Uterus (tissue), 4 donors: ENCODE data around the gene SCLY. TPM values are rescaled to one million over a fixed set of nuclear protein-coding genes. Genes with fewer than 3 reads are reported as not detected.

ENCODE experiments used
- DNase-seq, 2 donors: peaks; one replicate each; pipeline ENCODE4 v3.0.0-alpha.2; 2019 to 2020
- H3K27ac ChIP-seq, 2 donors: fragments of 200-600 bp; sonication (generic); 1 replicate in 1 of 2; 2 replicates in 1 of 2; pipeline ENCODE4 v1.5.1; 2016 to 2018
- H3K27me3 ChIP-seq, 2 donors: fragments of 200-600 bp; sonication (generic); one replicate each; pipeline ENCODE4 v1.5.1; 2018 to 2019; ENCODE audit warnings: control low read depth in 1 of 2
- H3K36me3 ChIP-seq, 2 donors: fragments of 200-600 bp; sonication (generic); one replicate each; pipeline ENCODE4 v1.5.1; 2019; ENCODE audit warnings: control low read depth in 1 of 2
- H3K4me1 ChIP-seq, 2 donors: fragments of 200-600 bp; sonication (generic); one replicate each; pipeline ENCODE4 v1.5.1; 2018 to 2019; ENCODE audit warnings: control low read depth in 1 of 2
- H3K4me3 ChIP-seq, 2 donors: fragments of 200-600 bp; sonication (generic); 1 replicate in 1 of 2; 2 replicates in 1 of 2; pipeline ENCODE4 v1.5.1; 2018 to 2019; ENCODE audit warnings: mild to moderate bottlenecking in 1 of 2
- H3K9me3 ChIP-seq, 2 donors: fragments of 200-600 bp; sonication (generic); one replicate each; pipeline ENCODE4 v1.5.1; 2019; ENCODE audit warnings: control low read depth in 1 of 2
- POLR2A ChIP-seq, 2 donors: fragments of 450-650 bp; IDR thresholded peaks; one replicate each; pipeline ENCODE4 v1.6.1; 2016; ENCODE audit warnings: antibody characterized with exemption in 2 of 2, mild to moderate bottlenecking in 1 of 2, moderate library complexity in 1 of 2
- intact Hi-C: fragments of 100-400 bp; cut with DNase I; formaldehyde crosslinking; loops from one replicate; pipeline ENCODE4 v1.15.1; 2023; ENCODE audit warnings: low total_unique reads
- total RNA-seq, 4 donors: library from RNA; depleted of rRNA in 3 of 4; stranded (reverse); fragments of >200 nt in 3 of 4; gene quantifications; one replicate each; pipeline versions ENCODE4 v1.1.0 to v1.2.4, GENCODE V29; 2014 to 2023
- TF ChIP-seq, protein P1 (sequence below), 4 experiments: fragments of 200-600 bp in 2 of 4; fragments of 450-650 bp in 2 of 4; sonication (generic) in 2 of 4; IDR thresholded peaks; one replicate each; pipeline ENCODE4 v1.5.1; 2016 to 2019; ENCODE audit warnings: antibody characterized with exemption in 4 of 4, mild to moderate bottlenecking in 2 of 4, moderate library complexity in 1 of 4
- donor health status: DM: yes; HTN: yes; CAD: no.

Gene SCLY, protein sequence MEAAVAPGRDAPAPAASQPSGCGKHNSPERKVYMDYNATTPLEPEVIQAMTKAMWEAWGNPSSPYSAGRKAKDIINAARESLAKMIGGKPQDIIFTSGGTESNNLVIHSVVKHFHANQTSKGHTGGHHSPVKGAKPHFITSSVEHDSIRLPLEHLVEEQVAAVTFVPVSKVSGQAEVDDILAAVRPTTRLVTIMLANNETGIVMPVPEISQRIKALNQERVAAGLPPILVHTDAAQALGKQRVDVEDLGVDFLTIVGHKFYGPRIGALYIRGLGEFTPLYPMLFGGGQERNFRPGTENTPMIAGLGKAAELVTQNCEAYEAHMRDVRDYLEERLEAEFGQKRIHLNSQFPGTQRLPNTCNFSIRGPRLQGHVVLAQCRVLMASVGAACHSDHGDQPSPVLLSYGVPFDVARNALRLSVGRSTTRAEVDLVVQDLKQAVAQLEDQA
- 10 to 100 TPM in 2 of 4 donors, 1 to 10 TPM in 2; 5.1 to 26.0 (median 12.8) TPM for total RNA-seq

DNA sequence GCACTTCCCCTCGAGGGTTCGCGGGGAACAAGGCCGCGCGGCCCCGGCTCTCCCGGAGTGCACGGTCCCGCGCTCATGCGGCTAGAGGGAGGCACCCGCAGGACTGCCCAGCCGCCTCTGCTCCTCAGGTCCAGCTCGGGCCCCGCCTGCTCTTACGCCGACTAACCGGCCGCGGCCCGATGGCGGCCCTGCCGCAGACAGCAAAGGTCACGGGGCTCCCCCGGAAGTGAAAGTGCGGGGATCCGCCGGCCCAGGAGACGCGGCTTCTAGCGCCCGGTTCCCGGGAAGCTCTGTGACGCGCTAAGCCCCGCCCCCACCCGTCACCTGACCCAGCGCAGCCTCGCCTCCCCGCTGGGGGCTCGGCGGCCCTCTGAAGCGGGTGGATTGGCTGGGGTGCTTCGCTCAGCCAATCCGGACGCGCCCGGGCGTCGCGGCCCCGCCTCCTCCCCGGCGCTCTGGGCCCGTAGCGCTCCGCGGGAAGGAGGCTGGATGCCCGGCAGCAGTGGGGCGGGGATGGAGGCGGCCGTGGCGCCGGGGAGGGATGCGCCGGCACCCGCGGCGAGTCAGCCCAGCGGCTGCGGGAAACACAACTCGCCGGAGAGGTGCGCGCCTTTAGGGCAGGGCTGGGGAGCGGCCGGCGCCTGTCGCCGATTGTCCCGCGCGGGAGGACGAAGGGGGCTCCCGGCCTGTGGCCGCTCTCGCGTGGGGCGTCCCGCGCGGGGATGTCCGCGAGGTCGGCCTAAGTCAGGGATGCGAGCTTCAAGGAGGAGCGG is at the start of gene SCLY:
Gene SCLY (plus strand): TSS at position 460 of the 773 bp plus-strand sequence. CDS start 54 bp downstream, at position 514.
- DNase-seq, result peak; percentile 97 to 98
- peak; percentile 83 to 85 for TF ChIP-seq POLR2A (IDR thresholded peaks at IDR 0.05)
- TF ChIP-seq, protein P1, sequence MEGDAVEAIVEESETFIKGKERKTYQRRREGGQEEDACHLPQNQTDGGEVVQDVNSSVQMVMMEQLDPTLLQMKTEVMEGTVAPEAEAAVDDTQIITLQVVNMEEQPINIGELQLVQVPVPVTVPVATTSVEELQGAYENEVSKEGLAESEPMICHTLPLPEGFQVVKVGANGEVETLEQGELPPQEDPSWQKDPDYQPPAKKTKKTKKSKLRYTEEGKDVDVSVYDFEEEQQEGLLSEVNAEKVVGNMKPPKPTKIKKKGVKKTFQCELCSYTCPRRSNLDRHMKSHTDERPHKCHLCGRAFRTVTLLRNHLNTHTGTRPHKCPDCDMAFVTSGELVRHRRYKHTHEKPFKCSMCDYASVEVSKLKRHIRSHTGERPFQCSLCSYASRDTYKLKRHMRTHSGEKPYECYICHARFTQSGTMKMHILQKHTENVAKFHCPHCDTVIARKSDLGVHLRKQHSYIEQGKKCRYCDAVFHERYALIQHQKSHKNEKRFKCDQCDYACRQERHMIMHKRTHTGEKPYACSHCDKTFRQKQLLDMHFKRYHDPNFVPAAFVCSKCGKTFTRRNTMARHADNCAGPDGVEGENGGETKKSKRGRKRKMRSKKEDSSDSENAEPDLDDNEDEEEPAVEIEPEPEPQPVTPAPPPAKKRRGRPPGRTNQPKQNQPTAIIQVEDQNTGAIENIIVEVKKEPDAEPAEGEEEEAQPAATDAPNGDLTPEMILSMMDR (IDR thresholded peaks at IDR 0.05), result peak in 2 of 4 experiments; percentile 21 to 27
- intact Hi-C loops, result no loop called here
- peak within 1 kb of the TSS; percentile 88 to 92 for H3K4me3 ChIP-seq
- H3K4me1 ChIP-seq, result peaks cover 0 to 13% of the 10 kb centered on the region in 2 donors
- H3K9me3 ChIP-seq, result no peaks in the 10 kb centered on the region
- H3K27me3 ChIP-seq, result no peaks in the 10 kb centered on the region
- peak within 1 kb of the TSS; percentile 85 to 92 for H3K27ac ChIP-seq
- no peaks in the 10 kb centered on the region for H3K36me3 ChIP-seq

DNA sequence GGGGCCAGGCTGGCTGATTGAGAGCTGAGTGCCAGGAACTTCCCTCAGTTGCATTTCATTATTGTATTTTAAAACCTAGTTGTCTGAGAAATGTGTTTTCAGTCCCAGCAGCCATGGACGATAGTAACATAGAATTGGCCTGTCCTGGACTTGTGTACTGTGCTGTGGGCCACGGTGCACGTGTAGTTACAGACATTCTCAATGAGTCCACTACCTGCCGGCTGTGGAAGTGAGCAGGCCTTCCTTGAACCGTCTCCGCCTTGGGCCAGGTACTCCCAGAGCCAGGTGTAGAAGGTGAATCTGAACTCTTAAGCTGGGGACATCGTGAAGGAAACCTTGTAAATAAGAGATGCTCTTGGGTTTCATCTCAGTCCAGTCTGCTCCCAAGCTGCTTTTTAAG is 47.0 kb upstream of the SCLY start:
- intact Hi-C loops, result no loop called here
- H3K36me3 ChIP-seq, result no peaks in the 10 kb centered on the region
- no peak overlapping the region for H3K4me3 ChIP-seq
- no peaks in the 10 kb centered on the region for H3K9me3 ChIP-seq
- no peak overlapping the region for H3K27ac ChIP-seq
- no peaks in the 10 kb centered on the region for H3K27me3 ChIP-seq
- DNase-seq, result no peak
- H3K4me1 ChIP-seq, result no peaks in the 10 kb centered on the region
- TF ChIP-seq, protein P1 (IDR thresholded peaks at IDR 0.05), result no peak
- no peak for TF ChIP-seq POLR2A (IDR thresholded peaks at IDR 0.05)

DNA sequence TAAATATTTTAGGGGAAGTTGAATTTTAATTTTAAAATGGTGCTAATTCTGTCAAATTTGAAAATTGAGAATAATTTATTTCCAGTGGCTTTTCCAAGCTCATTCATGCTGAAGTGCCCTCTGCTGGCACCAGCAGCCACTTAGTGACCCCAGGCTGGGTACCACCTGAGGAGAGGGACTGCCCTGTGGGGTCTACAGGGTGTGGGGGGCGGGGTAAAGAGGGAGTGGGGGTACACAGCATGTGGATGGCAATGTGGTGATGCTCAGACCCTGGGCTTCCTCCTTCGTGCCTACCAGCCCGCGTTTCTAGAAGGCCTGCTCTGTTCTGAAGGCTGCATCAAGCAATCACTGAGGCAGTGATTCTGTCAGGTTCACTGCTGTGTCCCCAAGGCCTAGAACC is 45.1 kb upstream of the SCLY start:
- intact Hi-C loops, result no loop called here
- DNase-seq, result no peak
- Histone ChIP-seq H3K27me3 (no peaks in the 10 kb centered on the region), H3K4me1 (no peaks in the 10 kb centered on the region), H3K9me3 (no peaks in the 10 kb centered on the region), H3K36me3 (no peaks in the 10 kb centered on the region), H3K4me3 (no peak overlapping the region), H3K27ac (no peak overlapping the region)
- TF ChIP-seq, protein P1 (IDR thresholded peaks at IDR 0.05), result peak in 1 of 4 experiments; percentile 17
- no peak for TF ChIP-seq POLR2A (IDR thresholded peaks at IDR 0.05)

DNA sequence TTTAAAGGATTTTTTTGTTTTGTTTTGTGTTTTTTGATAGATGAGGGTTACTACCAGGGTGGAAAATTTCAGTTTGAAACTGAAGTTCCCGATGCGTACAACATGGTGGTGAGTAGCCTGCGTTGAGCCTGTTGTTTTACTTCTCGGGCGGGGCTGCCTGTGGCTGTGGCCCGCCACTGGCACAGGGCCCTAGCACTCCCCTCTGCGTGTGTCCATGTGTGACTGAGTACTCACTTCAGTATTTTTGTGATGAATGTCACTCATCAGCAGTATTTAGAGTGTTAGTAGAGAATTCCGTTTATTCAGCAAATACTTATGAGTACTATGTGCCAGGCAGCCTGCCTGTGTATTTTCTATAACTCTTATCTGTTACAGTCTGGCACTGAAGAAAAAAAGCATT is 44.3 kb upstream of the SCLY start:
- no peak for DNase-seq
- TF ChIP-seq, protein P1 (IDR thresholded peaks at IDR 0.05), result no peak
- TF ChIP-seq POLR2A (IDR thresholded peaks at IDR 0.05), result no peak
- Histone ChIP-seq H3K27me3 (no peaks in the 10 kb centered on the region), H3K36me3 (no peaks in the 10 kb centered on the region), H3K4me1 (no peaks in the 10 kb centered on the region), H3K27ac (no peak overlapping the region), H3K9me3 (no peaks in the 10 kb centered on the region), H3K4me3 (no peak overlapping the region)
- intact Hi-C loops, result no loop called here

DNA sequence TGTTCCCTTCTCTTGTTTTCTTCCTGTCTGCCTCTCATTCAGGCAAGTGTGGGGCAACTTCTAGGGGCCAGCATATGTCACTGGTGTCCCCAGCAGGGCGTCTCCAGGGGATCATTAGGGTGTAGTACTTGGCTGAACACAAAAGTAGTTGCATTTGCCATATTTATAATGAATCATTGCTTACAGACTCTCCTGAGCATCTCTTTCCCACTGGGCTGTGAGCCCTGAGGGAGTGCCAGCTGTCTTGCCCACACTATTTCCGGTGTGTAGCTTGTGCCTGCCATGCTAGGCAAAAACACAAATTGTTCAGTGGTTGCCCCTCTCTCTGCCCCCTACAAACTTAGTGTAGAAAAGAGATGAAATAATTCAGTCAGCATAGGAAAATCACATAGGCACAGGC is 40.8 kb upstream of the SCLY start:
- H3K27ac ChIP-seq, result no peak overlapping the region
- H3K27me3 ChIP-seq, result no peaks in the 10 kb centered on the region
- H3K36me3 ChIP-seq, result no peaks in the 10 kb centered on the region
- TF ChIP-seq, protein P1 (IDR thresholded peaks at IDR 0.05), result no peak
- no peak for TF ChIP-seq POLR2A (IDR thresholded peaks at IDR 0.05)
- no peaks in the 10 kb centered on the region for H3K9me3 ChIP-seq
- intact Hi-C loops, result no loop called here
- no peaks in the 10 kb centered on the region for H3K4me1 ChIP-seq
- no peak overlapping the region for H3K4me3 ChIP-seq
- DNase-seq, result no peak
